ENCODE measurements around the gene UBN1.

UBN1 gene

GRCh38 chr16:4814542-4815173, 32.6 kb upstream of the UBN1 start:
- DNase-seq (ENCODE audit: low spot score): no peak

GRCh38 chr16:4820652-4821051, 26.6 kb upstream of the UBN1 start:
- no peak for DNase-seq (ENCODE audit: low spot score)

- DNase-seq (ENCODE audit: low spot score): no peak
Observed at GRCh38 chr16:4825196-4825595, 22.1 kb upstream of the UBN1 start.

GRCh38 chr16:4826526-4826925, 20.8 kb upstream of the UBN1 start:
- DNase-seq (ENCODE audit: low spot score): no peak

GRCh38 chr16:4826980-4827379, 20.3 kb upstream of the UBN1 start:
- DNase-seq (ENCODE audit: low spot score): no peak

GRCh38 chr16:4828567-4829321, 18.5 kb upstream of the UBN1 start:
- no peak for DNase-seq (ENCODE audit: low spot score)

GRCh38 chr16:4830408-4830807, 16.9 kb upstream of the UBN1 start:
- no peak for DNase-seq (ENCODE audit: low spot score)

- DNase-seq (ENCODE audit: low spot score): no peak
Observed at GRCh38 chr16:4831616-4832015, 15.7 kb upstream of the UBN1 start.

GRCh38 chr16:4832698-4833343, 14.5 kb upstream of the UBN1 start:
- DNase-seq (ENCODE audit: low spot score): no peak

GRCh38 chr16:4833584-4833983, 13.7 kb upstream of the UBN1 start:
- DNase-seq (ENCODE audit: low spot score): no peak

GRCh38 chr16:4836727-4837126, 10.6 kb upstream of the UBN1 start:
- no peak for DNase-seq (ENCODE audit: low spot score)

GRCh38 chr16:4837733-4838501, 9.4 kb upstream of the UBN1 start:
- DNase-seq (ENCODE audit: low spot score): no peak

GRCh38 chr16:4839942-4840341, 7.3 kb upstream of the UBN1 start:
- no peak for DNase-seq (ENCODE audit: low spot score)

- no peak for DNase-seq (ENCODE audit: low spot score)
Observed at GRCh38 chr16:4840984-4841383, 6.3 kb upstream of the UBN1 start.

- DNase-seq (ENCODE audit: low spot score): peak; percentile 29
Observed at GRCh38 chr16:4846503-4846900, 779 bp upstream of the UBN1 start.

- DNase-seq (ENCODE audit: low spot score): peak; percentile 12
Observed at GRCh38 chr16:4847774-4848587, 700 bp downstream of the UBN1 start.

- DNase-seq (ENCODE audit: low spot score): no peak
Observed at GRCh38 chr16:4850211-4850610, 2.9 kb downstream of the UBN1 start.

- no peak for DNase-seq (ENCODE audit: low spot score)
Observed at GRCh38 chr16:4852221-4852872, 5.1 kb downstream of the UBN1 start.

- no peak for DNase-seq (ENCODE audit: low spot score)
Observed at GRCh38 chr16:4855371-4855770, 8.1 kb downstream of the UBN1 start.

- no peak for DNase-seq (ENCODE audit: low spot score)
Observed at GRCh38 chr16:4855804-4856203, 8.5 kb downstream of the UBN1 start.
